ENCODE measurements around the gene ACTRT2. TPM values are rescaled to one million over a fixed set of nuclear protein-coding genes. Genes with fewer than 3 reads are reported as not detected.

The ACTRT2 gene
- total and polyA plus RNA-seq, 2 experiments from 2014 or later = not detected

- TF ChIP-seq ZNF331 (CRISPR knock-in tag; IDR thresholded peaks at IDR 0.05; ENCODE audit: low read depth) (no peak), ETS1 (IDR thresholded peaks at IDR 0.05) (no peak), EZH2 (IDR thresholded peaks at IDR 0.05; ENCODE audit: low read depth, unreplicated experiment) (no peak), JUNB (IDR thresholded peaks at IDR 0.05; ENCODE audit: unreplicated experiment) (no peak), EZH2phosphoT487 (IDR thresholded peaks at IDR 0.05; ENCODE audit: unreplicated experiment) (no peak)
These were observed 32.1 kb upstream of the ACTRT2 start (continued) for GRCh38 chr1:2989185-2989584.

DNA sequence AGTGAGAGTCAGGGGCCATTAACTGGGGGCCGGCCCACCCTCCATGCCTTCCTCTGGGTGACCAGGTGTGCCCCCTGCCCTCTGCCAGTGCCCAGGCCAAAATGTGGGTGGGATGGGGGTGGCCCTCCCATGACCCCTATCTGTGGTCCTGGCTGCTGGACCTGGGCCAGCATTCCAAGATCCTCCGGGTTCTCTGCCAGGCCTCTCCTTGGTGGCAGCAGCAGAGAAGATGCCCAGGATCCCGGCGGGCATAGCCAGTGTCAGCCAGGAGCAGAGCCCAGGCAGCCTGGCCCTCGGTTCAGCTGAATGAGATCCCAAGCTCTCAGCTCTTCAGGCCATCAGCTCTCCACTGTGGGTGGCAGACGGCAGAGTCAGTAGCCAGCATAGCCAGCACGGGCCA lies 31.3 kb upstream of the ACTRT2 start:
- no peaks in the 10 kb centered on the region for H3F3A ChIP-seq (replicated peaks; ENCODE audit: low read depth)
- H3K27ac ChIP-seq (ENCODE audit: low read depth) = no peak overlapping the region
- H3K4me2 ChIP-seq = no peak overlapping the region
- Mint-ChIP-seq H3K36me3 (ENCODE audit: low read depth) (peaks cover 22% of the 10 kb centered on the region), H3K4me1 (no peaks in the 10 kb centered on the region), H3K9me3 (peaks cover 81% of the 10 kb centered on the region), H3K27me3 (ENCODE audit: insufficient read depth, low read depth, poor library complexity) (peaks cover 3% of the 10 kb centered on the region), H3K4me3 (no peak overlapping the region), H3K27ac (no peak overlapping the region)
- H3K79me2 ChIP-seq (replicated peaks; ENCODE audit: insufficient read depth) = no peaks in the 10 kb centered on the region
- ATAC-seq = no peak
- H3K36me3 ChIP-seq (ENCODE audit: insufficient read depth) = no peaks in the 10 kb centered on the region
- no peak overlapping the region for H3K4me3 ChIP-seq
- H3K4me1 ChIP-seq (ENCODE audit: insufficient read depth) = no peaks in the 10 kb centered on the region
- H2AFZ ChIP-seq = no peak overlapping the region
- no peaks in the 10 kb centered on the region for H3K27me3 ChIP-seq (ENCODE audit: insufficient read depth)
- DNase-seq (ENCODE audit: low spot score) = no peak
- H3K9me2 ChIP-seq (ENCODE audit: insufficient read depth) = no peaks in the 10 kb centered on the region
- H4K20me1 ChIP-seq (replicated peaks; ENCODE audit: insufficient read depth) = no peaks in the 10 kb centered on the region
- TF ChIP-seq JUNB (IDR thresholded peaks at IDR 0.05; ENCODE audit: unreplicated experiment) (no peak), ZNF331 (CRISPR knock-in tag; IDR thresholded peaks at IDR 0.05; ENCODE audit: low read depth) (no peak), POLR2AphosphoS5 (IDR thresholded peaks at IDR 0.05; ENCODE audit: low read depth) (no peak), ZNF114 (CRISPR knock-in tag; IDR thresholded peaks at IDR 0.05) (no peak), CREB1 (CRISPR knock-in tag; IDR thresholded peaks at IDR 0.05; ENCODE audit: low read depth) (no peak), NANOG (IDR thresholded peaks at IDR 0.05; ENCODE audit: borderline replicate concordance) (no peak), ZNF462 (CRISPR knock-in tag; IDR thresholded peaks at IDR 0.05) (no peak), EZH2 (IDR thresholded peaks at IDR 0.05; ENCODE audit: low read depth, unreplicated experiment) (no peak)
- TF ChIP-seq, protein P1, sequence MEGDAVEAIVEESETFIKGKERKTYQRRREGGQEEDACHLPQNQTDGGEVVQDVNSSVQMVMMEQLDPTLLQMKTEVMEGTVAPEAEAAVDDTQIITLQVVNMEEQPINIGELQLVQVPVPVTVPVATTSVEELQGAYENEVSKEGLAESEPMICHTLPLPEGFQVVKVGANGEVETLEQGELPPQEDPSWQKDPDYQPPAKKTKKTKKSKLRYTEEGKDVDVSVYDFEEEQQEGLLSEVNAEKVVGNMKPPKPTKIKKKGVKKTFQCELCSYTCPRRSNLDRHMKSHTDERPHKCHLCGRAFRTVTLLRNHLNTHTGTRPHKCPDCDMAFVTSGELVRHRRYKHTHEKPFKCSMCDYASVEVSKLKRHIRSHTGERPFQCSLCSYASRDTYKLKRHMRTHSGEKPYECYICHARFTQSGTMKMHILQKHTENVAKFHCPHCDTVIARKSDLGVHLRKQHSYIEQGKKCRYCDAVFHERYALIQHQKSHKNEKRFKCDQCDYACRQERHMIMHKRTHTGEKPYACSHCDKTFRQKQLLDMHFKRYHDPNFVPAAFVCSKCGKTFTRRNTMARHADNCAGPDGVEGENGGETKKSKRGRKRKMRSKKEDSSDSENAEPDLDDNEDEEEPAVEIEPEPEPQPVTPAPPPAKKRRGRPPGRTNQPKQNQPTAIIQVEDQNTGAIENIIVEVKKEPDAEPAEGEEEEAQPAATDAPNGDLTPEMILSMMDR (conservative IDR thresholded peaks at IDR 0.05; ENCODE audit: low read depth in 2 of 2) = no peak
- TF ChIP-seq, protein P2, sequence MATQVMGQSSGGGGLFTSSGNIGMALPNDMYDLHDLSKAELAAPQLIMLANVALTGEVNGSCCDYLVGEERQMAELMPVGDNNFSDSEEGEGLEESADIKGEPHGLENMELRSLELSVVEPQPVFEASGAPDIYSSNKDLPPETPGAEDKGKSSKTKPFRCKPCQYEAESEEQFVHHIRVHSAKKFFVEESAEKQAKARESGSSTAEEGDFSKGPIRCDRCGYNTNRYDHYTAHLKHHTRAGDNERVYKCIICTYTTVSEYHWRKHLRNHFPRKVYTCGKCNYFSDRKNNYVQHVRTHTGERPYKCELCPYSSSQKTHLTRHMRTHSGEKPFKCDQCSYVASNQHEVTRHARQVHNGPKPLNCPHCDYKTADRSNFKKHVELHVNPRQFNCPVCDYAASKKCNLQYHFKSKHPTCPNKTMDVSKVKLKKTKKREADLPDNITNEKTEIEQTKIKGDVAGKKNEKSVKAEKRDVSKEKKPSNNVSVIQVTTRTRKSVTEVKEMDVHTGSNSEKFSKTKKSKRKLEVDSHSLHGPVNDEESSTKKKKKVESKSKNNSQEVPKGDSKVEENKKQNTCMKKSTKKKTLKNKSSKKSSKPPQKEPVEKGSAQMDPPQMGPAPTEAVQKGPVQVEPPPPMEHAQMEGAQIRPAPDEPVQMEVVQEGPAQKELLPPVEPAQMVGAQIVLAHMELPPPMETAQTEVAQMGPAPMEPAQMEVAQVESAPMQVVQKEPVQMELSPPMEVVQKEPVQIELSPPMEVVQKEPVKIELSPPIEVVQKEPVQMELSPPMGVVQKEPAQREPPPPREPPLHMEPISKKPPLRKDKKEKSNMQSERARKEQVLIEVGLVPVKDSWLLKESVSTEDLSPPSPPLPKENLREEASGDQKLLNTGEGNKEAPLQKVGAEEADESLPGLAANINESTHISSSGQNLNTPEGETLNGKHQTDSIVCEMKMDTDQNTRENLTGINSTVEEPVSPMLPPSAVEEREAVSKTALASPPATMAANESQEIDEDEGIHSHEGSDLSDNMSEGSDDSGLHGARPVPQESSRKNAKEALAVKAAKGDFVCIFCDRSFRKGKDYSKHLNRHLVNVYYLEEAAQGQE (IDR thresholded peaks at IDR 0.05; ENCODE audit: unreplicated experiment) = no peak

Data from GM23338 (cell line).